Right cardiac atrium (tissue), 5 donors: Measurements from ENCODE around the gene JAM3. TPM values are rescaled to one million over a fixed set of nuclear protein-coding genes. Genes with fewer than 3 reads are reported as not detected.

Source experiments
- ATAC-seq, 2 donors: fragments of 200-7000 bp; cut with Tn5 transposase; one replicate each; pipeline versions ENCODE4 v1.8.0 to v1.9.1; 2020; ENCODE audit warnings: moderate library complexity in 2 of 2, mild to moderate bottlenecking in 1 of 2
- DNase-seq, 3 donors: peaks; one replicate each; pipeline ENCODE4 v3.0.0-alpha.2; 2020
- H3K27ac ChIP-seq: one replicate; pipeline ENCODE4 v1.5.1; 2013; ENCODE audit warnings: mild to moderate bottlenecking, low read length, control low read depth, moderate library complexity
- H3K27me3 ChIP-seq: one replicate; pipeline ENCODE4 v1.6.1; 2013; ENCODE audit not compliant: control insufficient read depth, insufficient read depth
- H3K4me1 ChIP-seq: one replicate; pipeline ENCODE4 v1.6.1; 2013; ENCODE audit warnings: low read length; ENCODE audit not compliant: control insufficient read depth, insufficient read depth
- H3K4me3 ChIP-seq: one replicate; pipeline ENCODE4 v1.5.1; 2013; ENCODE audit warnings: low read length, control low read depth
- H3K9me3 ChIP-seq: one replicate; pipeline ENCODE4 v1.6.1; 2013; ENCODE audit warnings: low read length; ENCODE audit not compliant: control insufficient read depth
- WGBS: extraction: QIAGEN DNeasy Blood & Tissue Kit; methylation state at CpG from one replicate; pipeline ENCODE4 v1.1.7; 2013; 5-methylcytosine and 5-hydroxymethylcytosine counted together
- intact Hi-C, 4 donors: fragments of 100-400 bp; cut with DNase I; formaldehyde crosslinking; loops; one replicate each; pipeline versions ENCODE4 v1.11.0 to v1.14.0; 2022 to 2023
- polyA plus RNA-seq: library from polyadenylated mRNA; stranded (reverse); fragments of 200-250 nt; gene quantifications from one replicate; pipeline ENCODE4 v1.2.3, GENCODE V29; 2013
- total RNA-seq, 4 donors: library from RNA; stranded (reverse); fragmentation: NEBNext Ultra II Directional; extraction: Animal tissue kit (Norgen Biotek cat#: 25700); gene quantifications; one replicate each; pipeline ENCODE4 v1.2.1, GENCODE V29; 2021
- donor health status: healthy with polysubstance abuse.
- donor health status: DM: no; HTN: yes; CAD: no.
- donor health status: DM: no; HTN: no; CAD: no.
- donor health status: DM: no; HTN: yes; CAD: no; lungs with severe emphysema.
- donor health status: DM: yes; HTN: yes; CAD: no.

Gene JAM3
- total and polyA plus RNA-seq, 5 donors = 22.2 to 45.5 (median 44.8) TPM

DNA sequence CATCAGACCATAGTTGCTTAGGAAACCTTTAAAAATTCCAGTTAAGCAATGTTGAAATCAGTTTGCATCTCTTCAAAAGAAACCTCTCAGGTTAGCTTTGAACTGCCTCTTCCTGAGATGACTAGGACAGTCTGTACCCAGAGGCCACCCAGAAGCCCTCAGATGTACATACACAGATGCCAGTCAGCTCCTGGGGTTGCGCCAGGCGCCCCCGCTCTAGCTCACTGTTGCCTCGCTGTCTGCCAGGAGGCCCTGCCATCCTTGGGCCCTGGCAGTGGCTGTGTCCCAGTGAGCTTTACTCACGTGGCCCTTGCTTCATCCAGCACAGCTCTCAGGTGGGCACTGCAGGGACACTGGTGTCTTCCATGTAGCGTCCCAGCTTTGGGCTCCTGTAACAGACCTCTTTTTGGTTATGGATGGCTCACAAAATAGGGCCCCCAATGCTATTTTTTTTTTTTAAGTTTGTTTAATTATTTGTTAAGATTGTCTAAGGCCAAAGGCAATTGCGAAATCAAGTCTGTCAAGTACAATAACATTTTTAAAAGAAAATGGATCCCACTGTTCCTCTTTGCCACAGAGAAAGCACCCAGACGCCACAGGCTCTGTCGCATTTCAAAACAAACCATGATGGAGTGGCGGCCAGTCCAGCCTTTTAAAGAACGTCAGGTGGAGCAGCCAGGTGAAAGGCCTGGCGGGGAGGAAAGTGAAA, 81.5 kb downstream of the JAM3 start:
- DNase-seq = no peak
- no peak for ATAC-seq
- Histone ChIP-seq H3K4me3 (no peak overlapping the region), H3K27me3 (no peaks in the 10 kb centered on the region), H3K9me3 (no peaks in the 10 kb centered on the region), H3K27ac (no peak overlapping the region), H3K4me1 (no peaks in the 10 kb centered on the region)
- 92% methylated on average over 12 of the region's 12 CpGs for WGBS
- intact Hi-C loops = no loop called here

DNA sequence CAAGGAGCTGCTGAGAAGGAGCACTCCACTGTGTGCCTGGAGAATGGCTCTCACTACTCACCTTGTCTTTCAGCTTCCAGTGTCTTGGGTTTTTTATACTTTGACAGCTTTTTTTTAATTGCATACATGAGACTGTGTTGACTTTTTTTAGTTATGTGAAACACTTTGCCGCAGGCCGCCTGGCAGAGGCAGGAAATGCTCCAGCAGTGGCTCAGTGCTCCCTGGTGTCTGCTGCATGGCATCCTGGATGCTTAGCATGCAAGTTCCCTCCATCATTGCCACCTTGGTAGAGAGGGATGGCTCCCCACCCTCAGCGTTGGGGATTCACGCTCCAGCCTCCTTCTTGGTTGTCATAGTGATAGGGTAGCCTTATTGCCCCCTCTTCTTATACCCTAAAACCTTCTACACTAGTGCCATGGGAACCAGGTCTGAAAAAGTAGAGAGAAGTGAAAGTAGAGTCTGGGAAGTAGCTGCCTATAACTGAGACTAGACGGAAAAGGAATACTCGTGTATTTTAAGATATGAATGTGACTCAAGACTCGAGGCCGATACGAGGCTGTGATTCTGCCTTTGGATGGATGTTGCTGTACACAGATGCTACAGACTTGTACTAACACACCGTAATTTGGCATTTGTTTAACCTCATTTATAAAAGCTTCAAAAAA, 82.3 kb downstream of the JAM3 start:
- Histone ChIP-seq H3K4me3 (no peak overlapping the region), H3K27me3 (no peaks in the 10 kb centered on the region), H3K9me3 (no peaks in the 10 kb centered on the region), H3K4me1 (no peaks in the 10 kb centered on the region), H3K27ac (no peak overlapping the region)
- 91% methylated on average over 10 of the region's 10 CpGs for WGBS
- no peak for DNase-seq
- intact Hi-C loops = no loop called here
- no peak for ATAC-seq

DNA sequence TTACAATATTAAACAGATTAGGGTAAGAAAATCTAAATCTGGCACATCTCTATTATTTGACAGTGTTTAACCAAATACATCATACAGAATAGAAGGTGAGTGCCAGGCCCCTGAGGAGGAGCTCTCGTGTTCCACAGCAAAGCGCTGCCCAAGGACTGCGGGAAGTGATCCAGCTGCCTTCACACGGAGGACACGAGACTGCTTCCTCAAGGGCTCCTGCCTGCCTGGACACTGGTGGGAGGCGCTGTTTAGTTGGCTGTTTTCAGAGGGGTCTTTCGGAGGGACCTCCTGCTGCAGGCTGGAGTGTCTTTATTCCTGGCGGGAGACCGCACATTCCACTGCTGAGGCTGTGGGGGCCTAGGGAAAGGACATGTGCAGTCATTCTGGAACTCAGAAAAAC, 83.8 kb downstream of the JAM3 start:
- Histone ChIP-seq H3K4me1 (no peaks in the 10 kb centered on the region), H3K4me3 (no peak overlapping the region), H3K9me3 (no peaks in the 10 kb centered on the region), H3K27ac (no peak overlapping the region), H3K27me3 (no peaks in the 10 kb centered on the region)
- WGBS = 65% methylated on average over 9 of the region's 9 CpGs
- DNase-seq (peak in 1 of 3 donors; percentile 63), ATAC-seq (peak; percentile 10 to 22)
- intact Hi-C loops = no loop called here

DNA sequence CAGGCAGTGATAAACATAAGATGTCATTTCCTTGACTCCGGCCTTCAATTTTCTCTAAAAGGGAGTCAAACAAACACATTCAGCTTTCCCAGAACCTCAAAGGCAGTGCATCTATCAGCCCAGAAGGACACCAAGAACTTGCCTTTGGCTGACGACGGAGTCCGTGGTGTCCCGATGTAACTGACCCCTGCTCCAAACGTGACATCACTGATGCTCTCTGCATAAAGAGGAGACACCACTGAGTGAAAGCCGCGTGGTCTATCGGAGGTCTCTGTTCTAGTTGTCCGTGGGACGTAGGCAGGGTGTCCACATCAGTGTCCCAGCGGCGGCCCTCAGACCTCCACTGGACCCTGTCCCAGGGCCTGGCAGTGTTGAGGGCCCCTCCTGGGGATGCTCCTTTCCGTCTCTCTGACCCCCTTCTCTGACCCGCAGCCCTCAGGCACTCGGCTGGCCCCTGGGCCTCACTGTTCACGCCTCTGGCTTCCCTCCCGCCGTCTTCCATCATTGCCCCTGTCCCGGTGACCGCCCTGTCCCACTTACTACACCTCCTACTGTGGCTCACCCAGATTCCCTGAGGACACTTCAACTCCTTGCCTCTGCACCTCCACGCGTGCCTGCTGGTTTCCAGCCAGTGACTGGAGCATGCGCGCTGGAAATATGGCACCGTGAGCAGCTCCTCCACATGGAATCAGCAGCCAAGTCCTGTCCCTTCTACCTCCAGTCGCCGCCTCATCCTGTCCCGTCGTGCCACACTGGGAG, 84.5 kb downstream of the JAM3 start:
- ATAC-seq (peak; percentile 31 to 32), DNase-seq (no peak)
- Histone ChIP-seq H3K27me3 (no peaks in the 10 kb centered on the region), H3K4me3 (no peak overlapping the region), H3K9me3 (no peaks in the 10 kb centered on the region), H3K4me1 (no peaks in the 10 kb centered on the region), H3K27ac (no peak overlapping the region)
- 85% methylated on average over 30 of the region's 30 CpGs for WGBS
- intact Hi-C loops = no loop called here

DNA sequence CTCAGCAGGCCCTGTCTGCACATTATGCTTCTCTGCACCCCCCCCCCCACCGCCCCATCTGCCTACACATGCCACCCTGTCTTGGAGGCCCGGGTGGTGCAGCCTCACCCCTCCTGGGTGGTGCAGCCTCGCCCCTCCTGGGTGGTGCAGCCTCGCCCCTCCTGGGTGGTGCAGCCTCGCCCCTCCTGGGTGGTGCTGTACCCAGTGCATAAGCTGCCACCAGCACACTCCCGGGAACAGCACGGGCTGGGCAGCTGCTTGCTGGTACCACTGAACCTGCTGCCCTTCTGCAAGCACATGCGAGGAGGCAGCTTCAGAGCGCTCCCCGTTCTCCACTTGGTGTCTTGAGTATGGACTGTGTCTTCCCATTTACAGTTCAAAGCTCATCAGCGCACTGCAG, 85.6 kb downstream of the JAM3 start:
- Histone ChIP-seq H3K27ac (no peak overlapping the region), H3K4me3 (no peak overlapping the region), H3K9me3 (no peaks in the 10 kb centered on the region), H3K27me3 (no peaks in the 10 kb centered on the region), H3K4me1 (no peaks in the 10 kb centered on the region)
- ATAC-seq (no peak), DNase-seq (no peak)
- 90% methylated on average over 11 of the region's 11 CpGs for WGBS
- intact Hi-C loops = no loop called here

DNA sequence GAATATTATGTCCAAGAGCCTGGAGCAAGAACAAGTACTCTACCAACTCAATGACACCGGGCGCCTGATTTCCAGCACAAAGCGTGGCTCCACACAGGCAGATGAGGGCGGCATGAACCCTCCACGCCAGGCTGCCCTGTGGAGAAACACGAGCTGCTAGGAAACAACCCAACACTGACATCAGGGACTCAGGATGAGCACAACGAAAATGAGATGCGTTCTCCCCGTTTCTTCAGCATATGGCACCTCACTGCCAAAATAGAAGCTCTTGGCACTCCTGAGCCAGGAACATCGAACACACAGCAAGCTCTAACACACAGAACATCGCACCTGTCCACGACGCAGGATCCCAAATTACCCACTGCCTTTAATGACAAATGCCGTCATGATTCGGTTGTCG, 86.6 kb downstream of the JAM3 start:
- no peak overlapping the region for H3K27ac ChIP-seq
- DNase-seq (no peak), ATAC-seq (no peak)
- intact Hi-C loops = no loop called here
- no peaks in the 10 kb centered on the region for H3K27me3 ChIP-seq
- no peak overlapping the region for H3K4me3 ChIP-seq
- no peaks in the 10 kb centered on the region for H3K4me1 ChIP-seq
- H3K9me3 ChIP-seq = no peaks in the 10 kb centered on the region
- 86% methylated on average over 16 of the region's 16 CpGs for WGBS

DNA sequence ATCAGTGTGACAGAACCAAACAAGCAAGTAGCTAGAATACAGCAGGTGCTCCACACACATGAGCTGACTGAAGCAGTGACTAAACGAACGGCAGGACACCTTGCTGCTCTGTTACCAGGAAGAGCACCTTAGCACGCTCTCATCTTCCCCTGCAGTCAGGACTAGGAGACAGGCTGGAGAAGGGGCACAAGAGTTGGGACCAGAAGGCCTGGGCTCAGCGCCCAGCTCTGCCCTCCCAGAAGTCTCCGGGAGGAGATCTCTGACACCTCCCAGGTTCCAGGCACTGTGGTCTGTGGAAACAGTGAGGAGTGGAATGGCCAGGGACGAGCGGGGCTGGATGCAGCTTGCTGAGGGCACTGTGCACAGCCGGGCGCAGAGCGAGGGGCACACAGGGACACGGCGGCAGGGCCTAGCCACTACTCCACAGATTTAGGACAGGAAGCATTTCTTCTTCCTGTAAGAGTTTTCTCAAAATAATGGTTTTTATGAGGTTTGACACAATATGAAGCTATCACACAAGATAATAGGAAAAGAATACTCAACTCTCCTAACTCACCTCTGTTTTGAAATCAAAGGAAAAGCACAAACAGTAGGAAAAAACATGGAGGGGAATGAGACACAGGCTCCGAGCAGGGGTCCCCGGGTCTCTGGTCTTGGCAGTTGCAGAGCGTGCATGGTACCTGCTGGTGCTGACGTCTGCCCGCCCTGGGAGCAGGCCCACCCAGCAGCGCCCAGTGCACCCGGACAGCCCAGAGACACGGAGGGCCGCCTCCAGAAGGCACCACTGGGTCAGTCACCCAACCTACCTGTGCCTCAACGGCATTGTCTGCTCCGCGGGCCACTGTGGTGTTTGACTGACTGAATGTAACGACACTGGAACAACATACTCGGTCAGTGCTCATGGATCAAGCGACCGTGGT, 87.3 kb downstream of the JAM3 start:
- peak in 1 of 3 donors; percentile 43 for DNase-seq
- intact Hi-C loops = no loop called here
- 92% methylated on average over 28 of the region's 28 CpGs for WGBS
- Histone ChIP-seq H3K4me1 (no peaks in the 10 kb centered on the region), H3K27ac (no peak overlapping the region), H3K27me3 (no peaks in the 10 kb centered on the region), H3K9me3 (no peaks in the 10 kb centered on the region), H3K4me3 (no peak overlapping the region)
- no peak for ATAC-seq

DNA sequence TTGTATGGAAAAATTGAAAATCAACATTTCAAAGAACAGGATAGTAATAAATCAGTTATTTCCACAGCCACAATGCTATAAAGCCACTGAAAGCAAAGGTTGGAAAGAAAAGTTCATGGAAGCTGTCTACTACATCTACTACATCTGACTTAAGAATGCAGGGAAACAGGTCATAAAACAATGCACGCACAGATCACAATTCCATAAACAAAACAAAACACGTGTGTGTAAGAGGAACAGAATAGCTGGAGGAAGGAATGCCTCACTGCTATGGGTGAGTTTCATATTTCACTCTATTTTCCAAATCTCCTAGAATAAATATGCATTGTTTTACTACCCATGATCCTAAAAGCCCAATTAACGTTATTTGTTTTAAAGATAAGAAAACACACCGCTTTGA, 88.6 kb downstream of the JAM3 start:
- no peak for ATAC-seq
- Histone ChIP-seq H3K4me1 (no peaks in the 10 kb centered on the region), H3K9me3 (no peaks in the 10 kb centered on the region), H3K27ac (no peak overlapping the region), H3K4me3 (no peak overlapping the region), H3K27me3 (no peaks in the 10 kb centered on the region)
- DNase-seq = no peak
- WGBS = 80% methylated on average over 4 of the region's 4 CpGs
- intact Hi-C loops = no loop called here

DNA sequence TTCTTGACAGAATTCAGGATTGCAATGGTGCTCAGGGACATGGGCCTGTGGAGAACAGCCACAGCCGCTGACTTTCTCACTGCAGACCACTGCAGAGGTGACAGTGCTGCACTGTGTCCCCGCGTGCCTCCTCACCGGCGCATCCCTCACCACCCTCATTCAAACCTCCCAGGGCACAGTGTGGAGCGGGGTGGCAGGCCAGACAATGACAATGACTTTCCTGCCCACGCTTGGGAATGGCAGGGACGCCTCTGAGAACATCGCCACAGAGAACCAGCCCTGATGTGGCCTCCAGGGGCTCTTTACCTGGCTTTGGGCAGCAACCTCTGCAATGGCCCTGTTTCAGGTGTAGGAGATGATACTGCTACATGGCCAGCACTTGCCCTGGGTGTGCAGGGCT, 89.2 kb downstream of the JAM3 start:
- DNase-seq (no peak), ATAC-seq (no peak)
- H3K27me3 ChIP-seq = no peaks in the 10 kb centered on the region
- intact Hi-C loops = no loop called here
- 97% methylated on average over 9 of the region's 9 CpGs for WGBS
- no peak overlapping the region for H3K4me3 ChIP-seq
- no peak overlapping the region for H3K27ac ChIP-seq
- no peaks in the 10 kb centered on the region for H3K9me3 ChIP-seq
- H3K4me1 ChIP-seq = no peaks in the 10 kb centered on the region

DNA sequence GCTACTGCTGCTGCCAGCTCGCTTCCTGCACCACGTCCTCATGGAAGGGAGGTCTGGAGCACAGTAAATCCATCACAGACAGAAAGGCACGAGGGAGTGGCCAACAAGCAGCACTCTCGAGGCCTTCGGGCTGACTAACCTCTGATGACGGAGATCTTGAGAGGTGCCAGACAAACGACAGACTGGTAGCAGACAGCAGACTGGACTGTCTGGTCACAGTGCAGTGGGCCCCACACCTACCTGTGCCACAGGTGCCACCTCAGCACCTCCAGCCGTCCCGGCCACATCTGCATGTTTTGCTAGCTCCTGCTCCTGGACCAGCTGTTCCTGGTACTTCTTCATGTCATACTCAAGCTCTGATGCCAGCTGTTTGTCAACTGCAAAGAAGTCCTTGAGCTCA, 90.8 kb downstream of the JAM3 start:
- WGBS = 93% methylated on average over 9 of the region's 9 CpGs
- H3K27ac ChIP-seq = no peak overlapping the region

More for the DNA sequence above, 90.8 kb downstream of the JAM3 start:
- DNase-seq (no peak), ATAC-seq (no peak)
- Histone ChIP-seq H3K4me1 (no peaks in the 10 kb centered on the region), H3K9me3 (no peaks in the 10 kb centered on the region), H3K4me3 (no peak overlapping the region), H3K27me3 (no peaks in the 10 kb centered on the region)
- intact Hi-C loops = no loop called here
